ENCODE data around the gene COL4A1. TPM values are rescaled to one million over a fixed set of nuclear protein-coding genes. Genes with fewer than 3 reads are reported as not detected.

Gene COL4A1
- total RNA-seq, 1 donor from 2014 or later: 2,489 TPM

GRCh38 chr13:110227864-110228643 lies 78.9 kb downstream of the COL4A1 start:
- peaks cover 82% of the 10 kb centered on the region for H4K20me1 ChIP-seq (ENCODE audit: insufficient read depth, low read length)
- no peaks in the 10 kb centered on the region for H3K27me3 Mint-ChIP-seq (ENCODE audit: low read depth, unreplicated experiment)
- H3K4me2 ChIP-seq (ENCODE audit: low read length): no peak overlapping the region
- H3K79me2 ChIP-seq (ENCODE audit: insufficient read depth, low read length): peaks cover 84% of the 10 kb centered on the region
- no peak overlapping the region for H3K27ac ChIP-seq (ENCODE audit: low read depth, low read length)
- no peak overlapping the region for H3K9ac ChIP-seq (ENCODE audit: low read length)
- H3K36me3 Mint-ChIP-seq (ENCODE audit: low read depth, unreplicated experiment): peaks cover 25% of the 10 kb centered on the region
- H3K36me3 ChIP-seq (ENCODE audit: insufficient read depth, low read length): peaks cover 5% of the 10 kb centered on the region
- no peak overlapping the region for H2AFZ ChIP-seq (ENCODE audit: low read depth, low read length)
- H3K4me1 Mint-ChIP-seq (ENCODE audit: low read depth, unreplicated experiment): peaks cover 47% of the 10 kb centered on the region
- H3K4me3 ChIP-seq (ENCODE audit: insufficient read depth, low read depth, low read length): no peak overlapping the region
- H3K9me3 Mint-ChIP-seq (ENCODE audit: unreplicated experiment): no peaks in the 10 kb centered on the region
- TF ChIP-seq EZH2 (IDR thresholded peaks at IDR 0.05; ENCODE audit: insufficient read depth, low read length) (no peak), CTCF (IDR thresholded peaks at IDR 0.05; ENCODE audit: insufficient read depth, low read depth, low read length) (no peak)
- DNase-seq (ENCODE audit: low read depth) (no peak), FAIRE-seq (no peak)
- no peaks in the 10 kb centered on the region for H3K27me3 ChIP-seq (ENCODE audit: insufficient read depth, low read length)
- no peak overlapping the region for H3K4me3 Mint-ChIP-seq (ENCODE audit: unreplicated experiment)
- H3K9me3 ChIP-seq (ENCODE audit: insufficient read depth, low read depth, low read length): no peaks in the 10 kb centered on the region
- no peak overlapping the region for H3K27ac Mint-ChIP-seq (ENCODE audit: unreplicated experiment)
- H3K4me1 ChIP-seq (ENCODE audit: insufficient read depth, low read length): peaks cover 34% of the 10 kb centered on the region

- FAIRE-seq (no peak), DNase-seq (ENCODE audit: low read depth) (no peak)
- H3K4me3 Mint-ChIP-seq (ENCODE audit: unreplicated experiment): no peak overlapping the region
- TF ChIP-seq CTCF (IDR thresholded peaks at IDR 0.05; ENCODE audit: insufficient read depth, low read depth, low read length) (no peak), EZH2 (IDR thresholded peaks at IDR 0.05; ENCODE audit: insufficient read depth, low read length) (no peak)
- no peaks in the 10 kb centered on the region for H3K27me3 Mint-ChIP-seq (ENCODE audit: low read depth, unreplicated experiment)
- H3K9me3 Mint-ChIP-seq (ENCODE audit: unreplicated experiment): no peaks in the 10 kb centered on the region
- Histone ChIP-seq H2AFZ (ENCODE audit: low read depth, low read length) (no peak overlapping the region), H3K4me2 (ENCODE audit: low read length) (no peak overlapping the region), H3K79me2 (ENCODE audit: insufficient read depth, low read length) (peaks cover 80% of the 10 kb centered on the region), H3K4me1 (ENCODE audit: insufficient read depth, low read length) (peaks cover 28% of the 10 kb centered on the region), H3K9me3 (ENCODE audit: insufficient read depth, low read depth, low read length) (no peaks in the 10 kb centered on the region), H3K27me3 (ENCODE audit: insufficient read depth, low read length) (no peaks in the 10 kb centered on the region), H3K4me3 (ENCODE audit: insufficient read depth, low read depth, low read length) (no peak overlapping the region), H3K27ac (ENCODE audit: low read depth, low read length) (no peak overlapping the region), H3K9ac (ENCODE audit: low read length) (no peak overlapping the region), H4K20me1 (ENCODE audit: insufficient read depth, low read length) (peaks cover 77% of the 10 kb centered on the region), H3K36me3 (ENCODE audit: insufficient read depth, low read length) (peaks cover 3% of the 10 kb centered on the region)
- peak overlapping the region; percentile 20 for H3K27ac Mint-ChIP-seq (ENCODE audit: unreplicated experiment)
- peaks cover 47% of the 10 kb centered on the region for H3K4me1 Mint-ChIP-seq (ENCODE audit: low read depth, unreplicated experiment)
- H3K36me3 Mint-ChIP-seq (ENCODE audit: low read depth, unreplicated experiment): peaks cover 19% of the 10 kb centered on the region
Measured at GRCh38 chr13:110227416-110227815, 79.5 kb downstream of the COL4A1 start.
